ENCODE measurements around the gene RADIL. TPM values are rescaled to one million over a fixed set of nuclear protein-coding genes. Genes with fewer than 3 reads are reported as not detected.
A peak's percentile ranks its signal among the peaks of the same experiment; 100 is the strongest.

Gene RADIL
- total RNA-seq, 1 experiment from 2014 or later = not detected

DNA sequence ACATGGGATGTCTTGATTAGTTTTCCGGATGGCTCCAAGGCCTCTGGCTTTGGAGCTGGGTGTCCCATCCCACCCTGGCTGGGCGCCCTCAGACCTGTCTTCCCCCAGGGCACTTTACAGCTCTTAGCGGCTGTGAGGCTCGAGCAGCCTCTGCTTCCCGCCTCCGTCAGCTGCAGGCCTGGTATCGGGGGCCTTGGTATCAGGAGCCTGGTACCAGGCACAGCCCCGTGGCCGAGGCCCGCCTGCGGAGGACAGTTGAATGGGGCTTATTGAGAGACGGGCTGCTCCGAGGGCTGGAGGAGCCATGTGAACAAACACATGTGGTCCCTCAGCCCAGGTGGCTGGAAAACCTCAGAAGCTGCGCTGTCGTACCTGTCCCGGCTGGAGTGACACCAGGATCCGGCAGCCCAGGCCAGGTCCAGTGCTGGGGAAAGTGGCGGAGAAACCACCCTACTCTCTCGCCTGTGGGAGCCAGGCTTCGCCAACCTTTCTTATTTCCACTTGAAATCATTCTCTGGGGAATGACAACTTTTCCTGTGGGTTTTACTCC lies 132.0 kb downstream of the RADIL start:
- H3K27me3 ChIP-seq (replicated peaks; ENCODE audit: control insufficient read depth, insufficient read depth, low read length) = no peaks in the 10 kb centered on the region
- H3K4me3 ChIP-seq (ENCODE audit: low read depth, low read length) = no peak overlapping the region
- Mint-ChIP-seq H3K27ac (ENCODE audit: unreplicated experiment) (no peak overlapping the region), H3K9me3 (ENCODE audit: unreplicated experiment) (no peaks in the 10 kb centered on the region), H3K27me3 (ENCODE audit: insufficient read depth, unreplicated experiment) (no peaks in the 10 kb centered on the region), H3K4me1 (ENCODE audit: low read depth, unreplicated experiment) (no peaks in the 10 kb centered on the region), H3K4me3 (ENCODE audit: unreplicated experiment) (no peak overlapping the region), H3K36me3 (ENCODE audit: insufficient read depth, unreplicated experiment) (peaks cover 84% of the 10 kb centered on the region)
- TF ChIP-seq, protein P1, sequence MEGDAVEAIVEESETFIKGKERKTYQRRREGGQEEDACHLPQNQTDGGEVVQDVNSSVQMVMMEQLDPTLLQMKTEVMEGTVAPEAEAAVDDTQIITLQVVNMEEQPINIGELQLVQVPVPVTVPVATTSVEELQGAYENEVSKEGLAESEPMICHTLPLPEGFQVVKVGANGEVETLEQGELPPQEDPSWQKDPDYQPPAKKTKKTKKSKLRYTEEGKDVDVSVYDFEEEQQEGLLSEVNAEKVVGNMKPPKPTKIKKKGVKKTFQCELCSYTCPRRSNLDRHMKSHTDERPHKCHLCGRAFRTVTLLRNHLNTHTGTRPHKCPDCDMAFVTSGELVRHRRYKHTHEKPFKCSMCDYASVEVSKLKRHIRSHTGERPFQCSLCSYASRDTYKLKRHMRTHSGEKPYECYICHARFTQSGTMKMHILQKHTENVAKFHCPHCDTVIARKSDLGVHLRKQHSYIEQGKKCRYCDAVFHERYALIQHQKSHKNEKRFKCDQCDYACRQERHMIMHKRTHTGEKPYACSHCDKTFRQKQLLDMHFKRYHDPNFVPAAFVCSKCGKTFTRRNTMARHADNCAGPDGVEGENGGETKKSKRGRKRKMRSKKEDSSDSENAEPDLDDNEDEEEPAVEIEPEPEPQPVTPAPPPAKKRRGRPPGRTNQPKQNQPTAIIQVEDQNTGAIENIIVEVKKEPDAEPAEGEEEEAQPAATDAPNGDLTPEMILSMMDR (IDR thresholded peaks at IDR 0.05; ENCODE audit: insufficient read depth in 1 of 2, low read depth in 1 of 2, low read length in 1 of 2, severe bottlenecking in 1 of 2, unreplicated experiment in 1 of 2) = no peak
- H3K36me3 ChIP-seq (ENCODE audit: control insufficient read depth, insufficient read depth, low read length) = peaks cover 6% of the 10 kb centered on the region
- ChIA-PET CTCF (interaction anchor here (0.6 to 1.1 kb wide), 2 partner anchors 25 to 323 kb away, joined by 3 to 6 read pairs; no protein-coding TSS in a partner anchor), POLR2A (no interaction called here)
- BruUV-seq (replicated peaks) = no TSS peak
- 0 out of 2 replicates have a peak, but pooled peaks cover 4% of the 10 kb centered on the region for H3K4me1 ChIP-seq
- H3K9me3 ChIP-seq = no peaks in the 10 kb centered on the region
- intact Hi-C loops (cut with micrococcal nuclease; ENCODE audit: unreplicated experiment) = loop anchor here (5.0 kb wide), 1 partner anchor 69 kb away; the partner anchor contains the start of gene FOXK1
- DNase-seq = no peak

DNA sequence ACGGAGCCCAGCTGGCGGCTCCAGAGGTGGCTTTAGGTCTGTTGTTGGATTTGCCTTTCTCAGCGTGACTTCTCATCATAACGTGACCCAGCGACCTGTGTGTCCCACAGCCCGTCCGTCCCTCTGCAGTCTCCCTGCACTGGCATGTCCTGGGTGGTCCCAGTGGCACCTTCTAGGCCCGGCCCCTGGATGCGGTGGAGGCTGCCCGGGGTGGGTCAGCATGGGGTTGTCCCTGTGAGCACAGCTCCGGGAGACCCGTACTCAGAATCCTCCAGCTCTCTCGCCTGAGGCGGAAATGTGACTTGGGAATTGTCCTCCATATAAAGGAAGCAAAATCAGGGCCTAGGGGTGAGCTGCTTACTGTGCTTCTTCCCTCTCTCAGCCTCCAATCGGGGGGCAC lies 133.7 kb downstream of the RADIL start:
- no peak overlapping the region for H3K4me3 Mint-ChIP-seq (ENCODE audit: unreplicated experiment)
- H3K9me3 Mint-ChIP-seq (ENCODE audit: unreplicated experiment) = no peaks in the 10 kb centered on the region
- Histone ChIP-seq H3K9me3 (no peaks in the 10 kb centered on the region), H3K27me3 (replicated peaks; ENCODE audit: control insufficient read depth, insufficient read depth, low read length) (no peaks in the 10 kb centered on the region), H3K4me1 (peaks cover 14% of the 10 kb centered on the region), H3K4me3 (ENCODE audit: low read depth, low read length) (no peak overlapping the region), H3K36me3 (ENCODE audit: control insufficient read depth, insufficient read depth, low read length) (peaks cover 4% of the 10 kb centered on the region)
- TF ChIP-seq, protein P1 (IDR thresholded peaks at IDR 0.05; ENCODE audit: insufficient read depth in 1 of 2, low read depth in 1 of 2, low read length in 1 of 2, severe bottlenecking in 1 of 2, unreplicated experiment in 1 of 2) = no peak
- ChIA-PET CTCF (interaction anchor here (0.6 kb wide), 1 partner anchor 16 kb away, joined by 3 read pairs; no protein-coding TSS in a partner anchor), POLR2A (no interaction called here)
- H3K27ac Mint-ChIP-seq (ENCODE audit: unreplicated experiment) = no peak overlapping the region
- H3K27me3 Mint-ChIP-seq (ENCODE audit: insufficient read depth, unreplicated experiment) = no peaks in the 10 kb centered on the region
- no peak for DNase-seq
- peaks cover 3% of the 10 kb centered on the region for H3K4me1 Mint-ChIP-seq (ENCODE audit: low read depth, unreplicated experiment)
- intact Hi-C loops (cut with micrococcal nuclease; ENCODE audit: unreplicated experiment) = loop anchor here (5.0 kb wide), 1 partner anchor 67 kb away; the partner anchor contains the start of gene FOXK1
- peaks cover 89% of the 10 kb centered on the region for H3K36me3 Mint-ChIP-seq (ENCODE audit: insufficient read depth, unreplicated experiment)
- BruUV-seq (replicated peaks) = no TSS peak

DNA sequence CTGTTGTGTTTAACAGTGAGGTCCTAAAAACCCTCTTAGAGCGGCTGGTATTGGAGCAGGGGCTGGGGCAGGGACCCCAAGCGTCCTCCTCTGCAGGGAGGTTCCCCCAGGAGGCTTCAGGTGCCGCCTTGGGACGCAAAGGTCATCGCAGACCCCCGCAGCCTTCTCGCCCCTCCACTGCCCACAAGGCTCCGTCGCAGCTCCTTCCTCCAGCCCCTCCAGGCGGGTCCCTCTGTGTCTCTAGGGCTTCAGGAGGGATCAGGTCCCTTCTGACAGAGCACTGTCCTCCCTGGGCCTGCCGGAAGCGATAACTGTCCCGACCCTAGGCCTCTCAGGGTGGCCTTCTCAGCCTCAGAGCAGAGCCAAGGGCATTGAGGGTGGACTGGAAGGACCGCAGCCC lies 134.2 kb downstream of the RADIL start:
- peaks cover 89% of the 10 kb centered on the region for H3K36me3 Mint-ChIP-seq (ENCODE audit: insufficient read depth, unreplicated experiment)
- H3K27me3 Mint-ChIP-seq (ENCODE audit: insufficient read depth, unreplicated experiment) = no peaks in the 10 kb centered on the region
- no peak for DNase-seq
- intact Hi-C loops (cut with micrococcal nuclease; ENCODE audit: unreplicated experiment) = no loop called here
- H3K9me3 ChIP-seq = no peaks in the 10 kb centered on the region
- H3K4me3 ChIP-seq (ENCODE audit: low read depth, low read length) = no peak overlapping the region
- H3K4me1 ChIP-seq = peaks cover 19% of the 10 kb centered on the region
- H3K4me1 Mint-ChIP-seq (ENCODE audit: low read depth, unreplicated experiment) = peaks cover 8% of the 10 kb centered on the region
- no peaks in the 10 kb centered on the region for H3K9me3 Mint-ChIP-seq (ENCODE audit: unreplicated experiment)
- CTCF ChIA-PET = no interaction called here
- BruUV-seq (replicated peaks) = no TSS peak
- peaks cover 4% of the 10 kb centered on the region for H3K36me3 ChIP-seq (ENCODE audit: control insufficient read depth, insufficient read depth, low read length)
- POLR2A ChIA-PET = no interaction called here
- TF ChIP-seq, protein P1 (IDR thresholded peaks at IDR 0.05; ENCODE audit: insufficient read depth in 1 of 2, low read depth in 1 of 2, low read length in 1 of 2, severe bottlenecking in 1 of 2, unreplicated experiment in 1 of 2) = no peak
- no peaks in the 10 kb centered on the region for H3K27me3 ChIP-seq (replicated peaks; ENCODE audit: control insufficient read depth, insufficient read depth, low read length)
- H3K27ac Mint-ChIP-seq (ENCODE audit: unreplicated experiment) = peak overlapping the region; percentile 2
- no peak overlapping the region for H3K4me3 Mint-ChIP-seq (ENCODE audit: unreplicated experiment)

Small RNAs within 50 kb of the gene (microRNA-seq; reads per million reads assigned to microRNA genes)
- gene MIR4656 = not detected

Other genes with a start within 250 kb of the RADIL start
- 50.8 and 51.2 TPM in 2 replicates for gene FOXK1, start 201.4 kb downstream of the RADIL start, total RNA-seq (2022)
- gene AP5Z1, start 108.1 kb downstream of the RADIL start, total RNA-seq (2022) = 64.7 and 66.8 TPM in 2 replicates
- gene PAPOLB, start 21.7 kb downstream of the RADIL start, total RNA-seq (2022) = not detected in 2 replicates
- gene MMD2, start 75.5 kb upstream of the RADIL start, total RNA-seq (2022) = not detected in 2 replicates
- 16.0 and 16.1 TPM in 2 replicates for gene RBAK, start 162.1 kb upstream of the RADIL start, total RNA-seq (2022)

Measured in Caco-2 (cell line).